Stimulated activated naive CD4-positive, alpha-beta T cell treated with Interleukin-2 at 50 U/mL for 16 hours (primary cell): ENCODE measurements around the gene MRPS15.
A peak's percentile ranks its signal among the peaks of the same experiment; 100 is the strongest.
"Not testable (repeated sequence)": the region's sequence is repeated elsewhere in the genome, so short reads cannot be mapped to it uniquely, and the experiment has no call there.

Experiments
- DNase-seq: peaks from one replicate; lab custom pipeline; 2025; lab: John Stamatoyannopoulos, UW

Gene MRPS15

DNA sequence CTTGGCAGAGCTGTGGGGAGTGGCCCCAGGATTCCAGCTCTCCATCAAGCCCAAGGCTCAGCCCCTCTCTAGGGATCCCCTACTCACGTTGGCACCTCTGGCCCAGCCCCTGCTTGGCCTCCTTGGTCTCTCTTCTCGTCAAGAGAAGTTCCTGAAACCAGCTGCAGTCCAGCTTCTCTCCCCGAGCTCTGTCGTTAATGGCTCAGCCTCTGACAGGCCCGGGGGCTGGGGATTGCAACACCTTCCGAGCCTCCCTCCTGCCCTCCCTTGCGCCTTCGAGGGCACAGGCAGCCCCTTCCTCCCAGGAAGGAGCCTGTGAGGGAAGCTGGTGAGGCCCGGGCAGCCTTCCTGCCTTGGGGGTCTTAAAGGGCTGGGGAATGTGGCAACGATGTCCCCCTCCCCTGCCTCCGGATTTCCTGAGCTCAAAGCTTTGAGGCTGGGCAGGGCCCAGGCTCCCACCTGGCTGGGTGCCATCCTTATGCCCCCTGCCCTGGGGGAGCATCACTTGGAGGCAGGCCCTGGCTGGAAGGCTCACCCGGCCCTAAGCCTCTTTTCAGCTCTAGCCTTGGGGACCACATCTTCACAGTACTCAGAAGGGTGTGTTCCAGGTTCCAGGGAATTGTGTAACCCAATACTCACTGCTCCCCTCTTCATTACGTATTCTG lies 18.7 kb upstream of the MRPS15 start, which contains the start of gene CSF3R:
CSF3R (minus strand) TSS at position 190 of the 665 bp plus-strand sequence. CDS start 3,417 bp downstream, outside the sequence.
- DNase-seq, result no peak

DNA sequence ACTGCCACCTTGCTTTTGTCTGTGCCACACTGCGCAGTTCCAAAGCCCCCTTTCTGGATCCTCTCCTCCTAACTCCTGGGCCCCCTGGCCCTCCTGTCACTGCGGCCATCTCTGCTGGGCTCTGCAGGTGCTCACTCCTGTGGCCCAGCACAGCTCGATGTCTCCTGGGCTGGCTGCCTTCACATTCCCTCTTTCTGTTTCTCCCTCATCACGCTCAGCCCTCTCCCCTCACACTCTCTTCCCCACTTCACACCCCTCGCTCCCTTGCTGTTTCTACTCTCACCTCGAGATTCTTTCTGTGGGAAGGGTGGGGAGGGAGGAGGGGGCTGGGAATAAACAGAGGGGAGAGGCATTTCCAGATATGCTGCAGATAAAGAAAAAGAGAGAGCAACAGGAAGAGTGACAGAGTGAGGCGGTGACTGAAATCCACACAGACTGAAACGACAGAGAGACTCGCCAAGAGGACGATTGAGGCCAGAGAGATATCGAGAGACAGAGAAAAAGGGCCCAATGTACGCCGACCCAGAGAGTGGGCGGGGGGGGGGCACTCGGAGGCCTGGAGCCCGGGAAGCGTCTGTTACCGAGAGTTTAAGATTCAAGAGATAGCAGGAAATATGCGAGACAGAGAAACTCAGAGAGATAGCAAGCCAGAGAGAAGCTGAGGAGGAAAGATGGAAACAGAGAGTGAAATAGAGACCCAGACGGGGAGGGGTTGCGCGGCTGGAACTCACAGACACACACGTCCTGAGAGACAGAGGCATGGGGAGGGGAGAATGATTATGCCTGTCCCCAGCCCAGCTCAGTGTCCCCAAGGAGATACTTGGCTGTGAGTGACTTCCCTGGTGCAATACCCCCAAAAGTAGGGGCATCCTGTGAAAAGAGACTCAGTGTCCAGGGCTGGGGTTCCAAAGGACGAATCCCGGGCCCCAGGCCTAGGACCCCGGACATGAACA lies 17.9 kb upstream of the MRPS15 start:
- no peak for DNase-seq

DNA sequence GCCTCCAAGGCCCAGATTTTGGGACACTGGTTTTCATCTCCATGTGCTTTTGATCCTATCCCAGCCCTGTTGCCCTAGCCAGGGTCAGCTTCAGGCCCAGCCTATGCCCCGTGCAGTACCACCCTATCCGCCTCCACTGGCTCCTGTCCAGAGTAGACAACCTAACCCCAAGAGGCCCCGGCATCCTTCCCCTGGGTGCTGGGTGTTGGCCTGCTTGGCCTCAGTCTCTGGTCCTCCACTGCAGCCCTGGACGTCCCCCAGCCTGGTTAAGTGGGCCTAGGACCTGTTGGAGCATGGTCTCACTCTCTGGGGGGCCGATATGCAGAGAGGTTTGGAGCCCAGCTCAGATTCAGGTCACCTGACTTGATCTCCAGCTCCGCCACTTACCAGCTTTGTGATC lies 16.9 kb upstream of the MRPS15 start:
- no peak for DNase-seq

DNA sequence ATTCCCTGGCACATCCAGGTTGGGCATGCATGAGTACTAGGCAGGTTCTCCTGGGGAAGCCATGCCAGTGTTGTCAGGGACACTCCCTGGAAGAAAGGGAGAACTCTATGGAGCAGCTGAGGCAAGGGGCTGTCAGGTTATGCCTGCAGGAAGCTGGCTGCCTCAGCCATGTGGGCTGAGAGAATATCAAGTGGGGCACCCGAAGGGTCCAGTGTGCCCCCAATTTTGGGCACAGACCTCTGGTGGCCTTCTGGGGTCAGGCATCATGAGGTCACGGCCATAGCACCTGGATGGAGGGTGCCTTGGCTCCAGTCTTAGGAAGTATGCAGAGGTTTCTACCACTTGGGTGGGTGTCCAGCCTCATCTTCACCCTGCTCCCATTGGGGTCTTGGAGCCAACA lies 16.0 kb upstream of the MRPS15 start:
- no peak for DNase-seq

DNA sequence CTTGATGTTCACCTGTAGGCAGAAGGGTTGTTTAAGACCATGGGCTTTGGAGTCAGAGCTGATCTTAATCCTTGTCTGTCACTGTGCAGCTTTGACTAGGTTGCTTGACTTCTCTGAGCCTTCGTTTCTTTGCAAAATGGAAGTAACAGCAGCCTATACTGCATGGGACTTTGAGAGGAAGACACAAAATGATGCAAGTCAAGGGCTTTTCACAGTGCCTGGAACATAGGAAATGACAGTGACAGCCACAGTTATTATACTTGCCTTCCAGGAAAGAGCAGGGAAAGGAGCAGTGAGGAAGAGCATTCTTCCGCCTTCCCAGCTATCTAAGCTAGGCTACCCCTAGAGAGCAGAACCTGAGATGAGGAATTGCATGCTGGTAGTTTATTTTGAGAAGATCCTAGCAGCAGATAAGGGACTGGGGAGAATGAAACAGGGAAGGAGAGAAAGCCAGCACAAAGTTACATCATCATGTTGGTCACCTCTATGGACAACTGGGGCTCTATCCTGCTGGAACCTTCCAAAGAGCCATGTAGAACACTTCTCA lies 15.4 kb upstream of the MRPS15 start:
- no peak for DNase-seq

DNA sequence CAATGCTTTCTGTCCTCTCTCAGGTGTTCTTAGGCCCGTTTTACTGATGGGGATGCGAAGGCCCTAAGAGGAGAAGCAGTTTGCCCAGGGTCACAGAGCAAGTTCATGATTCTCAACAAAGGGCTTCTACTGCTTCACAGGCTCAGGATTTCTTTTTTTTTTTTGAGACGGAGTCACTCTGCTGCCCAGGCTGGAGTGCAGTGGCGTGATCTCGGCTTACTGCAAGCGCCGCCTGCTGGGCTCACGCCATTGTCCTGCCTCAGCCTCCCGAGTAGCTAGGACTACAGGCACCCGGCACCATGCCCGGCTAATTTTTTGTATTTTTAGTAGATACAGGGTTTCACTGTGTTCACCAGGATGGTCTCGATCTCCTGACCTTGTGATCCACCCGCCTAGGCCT lies 13.4 kb upstream of the MRPS15 start:
- not testable (repeated sequence) for DNase-seq

DNA sequence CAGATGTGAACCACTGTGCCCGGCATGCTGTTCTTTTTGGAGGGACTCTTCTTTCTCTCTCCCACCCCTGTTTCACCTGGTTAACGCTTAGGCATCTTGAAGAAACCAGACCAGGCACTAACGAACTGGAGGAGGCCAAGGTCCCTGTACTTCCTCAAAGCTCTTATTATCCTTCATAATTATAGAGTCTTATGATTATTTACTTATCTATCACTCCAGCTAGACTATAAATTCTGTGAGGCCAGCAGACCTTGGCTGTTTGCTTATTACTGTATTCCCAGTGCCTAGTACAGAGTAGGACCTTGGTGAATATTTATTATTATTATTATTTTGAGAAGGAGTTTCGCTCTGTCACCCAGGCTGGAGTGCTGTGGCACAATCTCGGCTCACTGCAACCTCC lies 12.8 kb upstream of the MRPS15 start:
- DNase-seq, result no peak

DNA sequence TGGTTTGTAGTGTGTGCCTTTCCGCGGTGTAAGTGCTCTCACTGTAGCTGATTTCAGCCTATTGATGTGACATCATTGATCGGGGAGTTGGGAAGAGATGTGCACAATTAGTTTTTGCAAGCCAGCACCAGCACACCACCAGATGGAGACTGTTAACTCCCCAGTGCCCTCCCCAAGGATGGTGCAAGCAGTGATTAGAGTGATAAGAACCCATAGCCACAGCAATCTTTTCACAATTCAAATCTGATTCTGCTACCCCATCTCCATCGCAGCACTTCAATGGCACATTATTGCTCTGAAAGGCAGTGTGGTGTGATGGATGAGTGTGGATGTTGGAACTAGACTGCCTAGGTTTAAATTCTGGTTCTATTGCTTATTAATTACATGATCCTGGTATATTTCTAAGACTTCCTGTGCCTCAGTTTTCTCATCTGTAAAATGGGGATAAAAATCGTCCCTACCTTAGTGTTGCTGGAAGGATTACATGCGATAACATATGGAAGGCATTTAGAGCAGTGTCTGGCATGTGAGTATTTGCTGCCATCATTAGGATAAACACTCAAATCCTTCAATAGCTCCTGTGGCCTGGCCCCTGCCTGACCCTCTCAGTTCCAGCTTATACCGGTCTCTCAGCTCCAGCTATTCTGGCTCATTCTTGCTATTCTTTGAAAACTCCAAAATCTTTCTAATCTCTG lies 11.9 kb upstream of the MRPS15 start:
- DNase-seq, result no peak

DNA sequence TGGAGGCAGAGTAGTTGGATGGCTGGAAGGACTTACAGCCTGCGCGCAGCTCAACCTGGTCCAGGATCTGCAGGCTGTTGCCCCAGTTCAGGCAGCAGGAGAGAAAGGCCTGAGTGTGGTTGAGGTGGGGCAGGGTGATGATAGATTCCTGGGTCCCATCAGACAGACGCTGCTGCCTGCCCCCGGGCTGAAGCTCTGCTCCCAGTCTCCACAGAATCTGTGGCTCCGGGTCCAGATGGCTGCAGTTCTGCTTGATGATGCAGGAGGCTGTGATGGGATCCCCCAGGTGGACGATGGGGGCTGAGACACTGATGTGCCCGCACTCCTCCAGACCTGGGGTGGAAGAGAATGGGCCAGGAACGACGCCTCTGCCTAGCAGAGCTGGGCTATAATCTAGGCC lies 11.2 kb upstream of the MRPS15 start:
- DNase-seq, result no peak

DNA sequence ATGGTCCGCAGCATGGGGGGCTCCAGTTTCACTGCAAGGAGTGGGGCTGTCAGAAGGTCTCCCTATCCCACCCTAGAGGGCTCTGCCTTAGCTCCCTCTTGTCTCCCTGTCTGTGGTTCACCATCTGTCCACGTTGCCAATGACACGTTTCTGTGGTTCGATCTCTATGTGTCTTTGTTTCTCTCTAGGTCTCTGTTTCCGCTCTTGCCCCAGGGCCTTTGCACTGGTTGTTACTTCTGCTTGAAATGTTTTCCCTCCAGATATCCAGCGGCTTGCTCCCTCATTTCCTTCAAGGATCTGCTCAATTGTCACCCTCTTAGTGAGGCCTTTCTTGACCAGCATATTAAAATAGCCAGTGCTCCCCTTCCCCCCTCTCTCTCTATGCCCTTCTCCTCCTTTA lies 8.5 kb upstream of the MRPS15 start:
- DNase-seq, result no peak

DNA sequence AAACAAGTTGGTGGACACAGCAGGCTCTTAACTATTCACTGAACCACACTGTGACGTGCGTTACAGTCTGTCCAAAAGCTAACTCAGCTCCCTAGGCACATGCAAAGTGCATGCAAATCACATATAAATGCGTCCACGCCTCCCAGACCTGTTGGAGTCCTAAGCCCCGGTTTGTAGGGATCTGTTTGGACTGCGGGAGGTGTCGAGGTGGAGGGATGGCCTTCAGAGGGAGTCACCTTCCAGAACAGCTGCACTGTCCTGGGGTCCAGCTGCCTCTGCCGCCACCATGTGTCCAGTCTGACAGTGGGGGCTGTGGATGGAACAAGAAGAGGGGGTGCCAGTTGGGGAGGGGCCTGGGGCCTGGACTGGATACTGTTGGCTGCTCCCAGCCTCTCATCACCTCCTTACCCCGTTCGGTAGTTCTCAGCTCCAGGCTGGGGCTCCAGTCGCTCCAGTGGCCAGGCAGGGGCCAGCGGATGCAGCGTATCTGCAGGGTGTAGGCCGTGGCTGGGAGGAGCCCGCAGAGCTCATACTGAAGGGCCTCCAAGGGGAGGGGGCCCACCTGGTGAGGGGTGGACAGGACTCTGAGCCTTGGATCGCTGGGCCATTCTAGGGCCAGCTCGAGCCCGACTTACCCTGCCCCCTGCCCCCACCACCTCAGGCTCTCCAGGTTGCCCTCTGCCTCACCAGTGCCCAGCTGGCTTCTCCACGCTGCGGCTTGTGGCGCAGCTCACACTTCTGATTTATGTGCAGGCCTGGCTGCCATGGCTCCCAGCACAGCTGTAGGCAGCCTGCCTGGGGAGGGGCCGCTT lies 7.9 kb upstream of the MRPS15 start:
- DNase-seq, result no peak

DNA sequence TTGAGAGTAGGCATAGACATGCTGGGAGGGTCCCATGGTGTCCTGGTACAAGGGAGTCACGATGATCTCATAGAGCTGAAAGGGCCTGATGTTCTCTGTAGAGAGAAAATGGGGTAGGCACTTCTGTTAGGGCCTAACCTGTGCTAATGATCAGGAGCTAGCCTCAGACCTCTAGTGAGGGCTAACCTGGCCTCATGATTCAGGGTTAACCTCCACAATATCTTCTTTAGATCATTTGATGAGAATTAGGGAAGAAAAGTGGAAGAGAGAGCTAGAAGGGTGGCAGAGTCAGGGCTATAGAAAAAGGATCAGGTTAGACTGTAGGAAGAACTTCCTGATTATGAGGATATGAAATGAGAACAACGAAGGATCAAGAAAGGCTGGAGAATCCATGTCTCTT lies 5.0 kb upstream of the MRPS15 start:
- DNase-seq, result no peak

DNA sequence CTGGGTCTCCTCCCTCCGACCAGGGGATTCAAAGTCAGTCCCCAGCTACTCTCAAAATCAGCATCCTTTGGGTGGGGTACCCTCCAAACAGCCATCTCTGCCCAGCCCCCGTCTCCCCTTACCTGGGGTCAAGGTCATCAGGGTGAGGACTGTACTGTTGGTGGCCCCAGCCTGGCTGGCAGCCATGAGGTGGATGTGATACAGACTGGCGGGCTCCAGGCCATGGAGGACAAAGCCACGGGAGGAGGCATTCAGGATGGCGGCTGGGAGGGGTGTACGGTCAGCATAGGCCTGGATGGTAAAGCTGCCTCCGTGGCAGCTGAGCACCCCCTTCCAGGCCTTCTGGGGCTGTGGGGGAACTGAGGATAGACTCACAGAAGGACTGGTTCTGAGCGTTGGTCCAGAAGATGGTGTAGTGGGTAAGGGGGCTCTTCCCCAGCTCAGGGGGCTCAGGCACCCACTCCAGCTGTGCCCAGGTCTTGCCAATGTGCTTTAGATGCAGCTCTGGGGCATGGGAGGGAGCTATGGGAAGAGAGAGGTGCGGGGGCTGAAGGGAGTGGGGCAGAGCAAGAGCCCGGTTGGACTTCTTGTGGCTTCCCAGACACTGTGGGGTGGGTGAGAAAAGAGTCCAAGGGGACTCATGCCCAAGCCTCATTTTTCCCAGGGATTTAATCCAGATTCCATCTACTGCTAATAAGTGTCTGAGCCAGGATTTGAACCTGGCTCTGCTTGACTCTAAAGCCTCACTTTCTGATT lies 3.7 kb upstream of the MRPS15 start:
- DNase-seq, result no peak

DNA sequence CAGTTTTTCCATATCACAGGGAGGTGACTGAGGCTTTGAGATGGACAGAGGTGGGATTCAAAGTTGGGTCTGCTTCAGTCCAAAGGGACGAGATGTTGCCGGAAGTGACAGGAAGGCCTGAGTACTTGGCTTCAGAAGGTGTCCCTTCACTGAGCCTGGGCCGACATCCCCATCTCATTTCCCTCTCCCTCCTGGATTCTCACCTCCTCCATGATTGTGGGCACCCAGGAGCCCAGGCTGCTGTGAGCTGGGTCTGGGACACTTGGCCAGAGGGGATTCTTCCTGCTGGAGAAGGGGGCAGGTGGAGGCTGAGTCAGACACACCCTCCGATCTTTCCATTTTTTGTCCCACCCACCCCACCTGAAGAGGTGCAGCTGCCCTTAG lies 2.8 kb upstream of the MRPS15 start:
- no peak for DNase-seq

DNA sequence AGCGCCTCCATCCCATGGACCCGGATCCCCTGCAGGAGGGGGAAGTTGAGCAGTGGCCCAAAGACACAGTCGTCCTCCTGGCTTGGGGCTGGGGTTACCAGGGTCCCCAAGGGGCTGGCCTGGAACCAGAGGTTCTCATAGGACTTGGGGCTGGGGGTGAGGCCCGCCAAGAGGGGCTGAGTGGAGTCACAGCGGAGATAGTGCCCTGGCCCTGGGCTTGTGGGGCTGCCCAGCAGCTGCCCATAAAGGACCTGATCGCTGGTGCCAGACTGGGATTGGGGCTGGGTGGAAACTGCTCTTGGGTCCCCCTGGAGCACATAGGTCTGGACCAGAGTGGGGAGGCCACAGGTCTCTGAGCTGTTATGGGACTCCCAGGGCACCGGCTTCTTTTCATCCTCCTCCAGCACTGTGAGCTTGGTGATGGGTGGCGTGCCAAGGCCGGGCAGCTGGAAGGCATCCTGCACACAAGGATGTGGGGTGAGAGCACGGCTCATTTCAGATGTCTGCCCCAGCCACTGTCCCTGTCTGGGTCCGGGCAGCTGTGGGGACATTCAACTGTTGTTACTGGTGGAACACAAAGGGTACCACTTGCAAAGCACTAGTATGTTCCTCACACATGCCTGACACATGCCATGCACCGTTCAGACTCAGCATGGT lies 2.3 kb upstream of the MRPS15 start:
- DNase-seq, result no peak

DNA sequence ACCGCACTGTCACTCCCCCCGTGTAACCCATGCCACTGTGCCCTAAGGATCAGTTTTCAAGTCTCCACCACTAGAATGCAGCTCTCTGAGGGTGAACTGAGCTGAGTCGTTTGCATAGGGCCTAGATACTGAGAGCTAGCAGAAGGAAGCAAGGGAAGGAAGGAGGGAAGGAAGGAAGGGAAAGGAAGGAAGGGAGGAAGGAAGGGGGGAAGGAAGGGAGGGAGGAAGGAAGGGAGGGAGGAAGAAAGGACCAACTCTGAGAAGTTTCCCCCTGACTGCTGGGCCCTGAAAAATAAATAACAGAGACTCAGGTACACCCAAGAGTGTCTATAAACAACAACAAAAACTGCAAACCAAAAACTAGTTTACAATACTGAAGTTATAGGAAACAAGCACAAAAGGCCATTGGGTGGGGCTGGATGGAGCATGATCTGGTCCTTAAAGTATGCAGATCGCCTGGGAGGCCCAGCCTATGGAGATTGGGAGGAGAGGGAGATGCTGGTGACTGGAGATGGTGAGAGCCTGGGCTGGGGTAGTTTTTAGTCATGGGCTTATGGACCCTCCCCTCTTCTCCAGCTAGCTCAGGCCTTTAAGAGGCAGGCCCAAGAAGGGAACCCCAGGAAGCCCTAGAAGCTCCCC lies 1.7 kb upstream of the MRPS15 start:
- DNase-seq, result no peak

DNA sequence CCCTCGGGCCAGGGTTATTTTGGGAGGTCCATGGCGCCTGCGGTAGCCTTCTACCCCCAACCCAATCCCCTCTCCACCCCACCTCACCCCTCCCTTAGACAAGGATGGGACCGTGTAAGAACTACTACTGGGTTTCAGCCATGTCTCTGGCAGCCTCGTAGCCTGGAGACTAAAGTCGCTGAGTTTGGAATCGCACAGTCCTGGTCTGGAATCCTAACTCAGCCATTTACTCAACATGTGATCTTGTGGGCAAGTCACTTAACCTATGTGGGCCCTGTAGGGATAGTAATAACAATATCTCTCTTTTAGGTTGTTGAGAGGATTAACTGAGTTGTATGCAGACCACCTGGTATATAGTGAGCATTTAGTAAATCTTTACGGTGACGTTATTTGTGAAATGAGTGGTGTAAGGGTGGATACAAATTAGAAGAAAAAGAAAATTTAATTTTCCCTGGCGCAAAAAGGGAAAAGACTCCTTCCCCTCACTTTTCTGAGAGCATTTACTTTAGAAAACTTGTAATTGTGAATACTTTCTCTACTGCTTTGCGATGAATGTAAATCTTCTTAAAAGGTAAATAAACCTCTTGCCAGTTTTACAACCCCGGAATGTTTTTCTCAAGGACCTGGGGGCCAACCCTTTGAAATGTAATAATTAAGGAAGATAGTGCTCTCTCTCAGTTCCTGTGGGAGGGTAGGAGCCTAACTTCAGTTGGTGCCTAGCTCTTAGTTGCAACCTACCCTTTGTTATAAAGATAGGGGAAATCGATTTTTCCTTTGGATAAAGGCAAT lies 615 bp upstream of the MRPS15 start:
- no peak for DNase-seq

DNA sequence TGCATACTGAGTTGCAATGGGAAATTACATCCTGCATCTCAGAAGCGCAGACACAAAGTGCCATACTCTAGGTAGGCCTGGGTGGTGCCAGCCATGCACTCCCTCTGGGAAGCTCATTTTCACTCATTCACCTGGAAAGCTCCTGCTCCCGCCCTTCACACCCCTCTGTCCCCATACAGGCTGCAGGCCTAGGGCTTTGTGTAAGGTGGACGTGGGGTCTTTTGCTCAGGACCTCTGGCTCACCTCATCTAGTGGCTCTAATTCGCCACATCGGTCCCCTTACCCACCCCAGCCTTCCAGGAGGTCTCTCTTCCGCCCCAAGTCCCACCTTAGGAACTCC lies 751 bp downstream of the MRPS15 start:
- no peak for DNase-seq

DNA sequence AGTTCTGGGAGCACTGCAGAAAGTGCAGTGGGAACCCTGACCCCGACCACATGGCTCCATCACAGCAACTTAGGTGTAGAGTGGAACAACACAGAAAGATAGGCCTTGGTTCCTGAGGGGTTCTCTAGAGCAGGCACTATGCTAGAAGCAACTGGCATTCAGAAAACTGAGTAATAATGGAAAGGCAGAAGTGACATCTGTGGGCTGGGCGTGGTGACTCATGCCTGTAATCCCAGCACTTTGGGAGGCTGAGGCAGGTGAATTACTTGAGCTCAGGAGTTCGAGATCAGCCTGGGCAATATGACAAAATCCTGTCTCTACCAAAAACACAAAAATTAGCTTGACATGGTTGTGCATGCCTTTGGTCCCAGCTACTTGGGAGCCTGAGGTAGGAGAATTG lies 5.3 kb downstream of the MRPS15 start:
- DNase-seq, result peak; percentile 49
